Natural killer cell (primary cell): ENCODE measurements around the gene ERFE. TPM values are rescaled to one million over a fixed set of nuclear protein-coding genes. Genes with fewer than 3 reads are reported as not detected.

Experiments used
- ATAC-seq, 3 donors: fragments of 150-1000 bp in 2 of 3; fragments of 200-7000 bp in 1 of 3; cut with Tn5 transposase; 1 replicate in 1 of 3; 2 replicates in 2 of 3; pipeline ENCODE4 v1.10.0; 2021; ENCODE audit warnings: mild to moderate bottlenecking in 2 of 3, moderate library complexity in 2 of 3
- DNase-seq, 2 donors: peaks; one replicate each; pipeline versions ENCODE4 v3.0.0 to v3.0.0-alpha.2; 2013 to 2021; ENCODE audit warnings: mixed read lengths in 1 of 2
- H3K27ac ChIP-seq: one replicate; pipeline ENCODE4 v1.5.1; 2013; ENCODE audit warnings: mild to moderate bottlenecking, low read length
- H3K27me3 ChIP-seq: one replicate; pipeline ENCODE4 v1.6.1; 2013; ENCODE audit warnings: low read length; ENCODE audit not compliant: control insufficient read depth, insufficient read depth
- H3K36me3 ChIP-seq: one replicate; pipeline ENCODE4 v1.6.1; 2013; ENCODE audit warnings: low read length; ENCODE audit not compliant: control insufficient read depth, insufficient read depth
- H3K4me1 ChIP-seq: one replicate; pipeline ENCODE4 v1.6.1; 2013; ENCODE audit warnings: low read length; ENCODE audit not compliant: control insufficient read depth, insufficient read depth
- H3K4me3 ChIP-seq: one replicate; pipeline ENCODE4 v1.5.1; 2013; ENCODE audit warnings: low read length
- H3K9me3 ChIP-seq: one replicate; pipeline ENCODE4 v1.6.1; 2013; ENCODE audit warnings: low read length; ENCODE audit not compliant: control insufficient read depth, insufficient read depth
- H3K27ac Mint-ChIP-seq, 2 donors: one replicate each; pipeline ENCODE4 v1.8.0; 2022; ENCODE audit warnings: mild to moderate bottlenecking in 2 of 2, mixed read lengths in 2 of 2, moderate library complexity in 1 of 2
- H3K27me3 Mint-ChIP-seq, 2 donors: one replicate each; pipeline ENCODE4 v1.8.0; 2022; ENCODE audit warnings: low read depth in 2 of 2, mixed read lengths in 2 of 2
- H3K36me3 Mint-ChIP-seq: one replicate; pipeline ENCODE4 v1.8.0; 2022; ENCODE audit warnings: mixed read lengths
- H3K4me1 Mint-ChIP-seq, 2 donors: one replicate each; pipeline ENCODE4 v1.8.0; 2022; ENCODE audit warnings: mixed read lengths in 2 of 2
- H3K4me3 Mint-ChIP-seq: one replicate; pipeline ENCODE4 v1.8.0; 2022; ENCODE audit warnings: mild to moderate bottlenecking, moderate library complexity, mixed read lengths
- H3K9me3 Mint-ChIP-seq, 2 donors: one replicate each; pipeline ENCODE4 v1.8.0; 2022; ENCODE audit warnings: mixed read lengths in 2 of 2
- WGBS: methylation state at CpG from one replicate; pipeline ENCODE4 v1.1.7; 2013; ENCODE audit warnings: missing lambda C conversion rate; ENCODE audit not compliant: insufficient coverage; 5-methylcytosine and 5-hydroxymethylcytosine counted together
- intact Hi-C: fragments of 100-400 bp; cut with micrococcal nuclease; formaldehyde crosslinking; loops from one replicate; pipeline ENCODE4 v1.14.2; 2022
- total RNA-seq, 4 donors: library from RNA; stranded (reverse); fragments of 120-200 nt in 1 of 4; gene quantifications; one replicate each; pipeline versions ENCODE4 v1.2.3 to v1.2.4, GENCODE V29; 2013 to 2022
- TF ChIP-seq, protein P1 (sequence below): fragments of 200-600 bp; IDR thresholded peaks from one replicate; pipeline ENCODE4 v1.8.0; 2022; ENCODE audit warnings: antibody characterized with exemption

The ERFE gene
- total RNA-seq, 3 donors from 2014 or later (not counting 1 experiment from before 2014, with no cell fraction given) = 0.33 to 4.8 (median 4.3) TPM

DNA sequence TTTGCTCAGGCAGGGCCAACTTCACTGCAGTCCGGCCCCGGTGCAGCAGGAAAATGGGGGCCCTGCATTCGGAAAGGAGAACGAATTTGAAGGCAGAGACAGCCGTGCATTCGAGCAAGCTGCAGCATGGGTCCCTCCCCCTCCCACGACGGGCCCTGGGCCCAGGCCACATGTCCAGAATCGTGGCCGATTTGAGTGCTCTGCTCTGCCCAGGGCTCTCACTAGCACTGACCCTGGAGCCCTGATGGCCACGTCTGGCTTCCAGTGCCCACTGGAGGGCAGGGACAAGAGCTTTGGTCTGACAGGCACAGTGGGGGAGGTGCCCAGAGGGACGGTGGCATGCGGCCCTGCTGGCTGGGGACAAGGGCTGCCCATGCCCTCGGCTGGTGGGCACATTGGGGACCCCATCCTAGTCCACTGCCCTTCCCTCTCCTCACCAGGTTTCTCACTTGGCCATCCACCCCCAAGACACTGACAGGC, 34.7 kb upstream of the ERFE start:
- H3K9me3 Mint-ChIP-seq = no peaks in the 10 kb centered on the region

DNA sequence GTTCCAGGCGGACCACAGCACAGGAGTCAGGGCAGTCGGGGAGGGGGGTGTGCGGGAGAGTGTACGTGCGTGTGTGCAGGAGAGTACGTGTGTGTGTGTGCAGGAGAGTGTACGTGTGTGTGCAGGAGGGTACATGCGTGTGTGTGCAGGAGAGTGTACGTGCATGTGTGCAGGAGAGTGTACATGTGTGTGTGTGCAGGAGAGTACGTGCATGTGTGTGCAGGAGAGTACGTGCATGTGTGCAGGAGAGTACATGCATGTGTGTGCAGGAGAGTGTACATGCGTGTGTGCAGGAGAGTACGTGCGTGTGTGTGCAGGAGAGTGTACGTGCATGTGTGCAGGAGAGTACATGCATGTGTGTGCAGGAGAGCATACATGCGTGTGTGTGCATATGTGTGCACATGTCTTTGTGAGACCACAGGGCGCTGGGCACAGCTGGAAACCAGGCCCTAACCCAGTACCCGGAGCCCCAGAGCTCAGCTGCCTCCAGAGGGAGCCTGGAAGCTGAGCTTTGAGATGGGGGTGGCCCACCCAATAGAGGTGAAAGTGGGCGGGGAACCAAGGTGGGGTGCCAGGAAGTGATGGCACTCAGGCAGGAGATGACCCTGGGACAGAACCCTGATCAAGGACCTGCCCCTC, 34.2 kb upstream of the ERFE start:
- no peaks in the 10 kb centered on the region for H3K27me3 Mint-ChIP-seq
- WGBS = 94% methylated on average over 19 of the region's 19 CpGs
- H3K27ac Mint-ChIP-seq = no peak overlapping the region

More for the DNA sequence above, 34.7 kb upstream of the ERFE start:
- ATAC-seq = no peak
- TF ChIP-seq, protein P1, sequence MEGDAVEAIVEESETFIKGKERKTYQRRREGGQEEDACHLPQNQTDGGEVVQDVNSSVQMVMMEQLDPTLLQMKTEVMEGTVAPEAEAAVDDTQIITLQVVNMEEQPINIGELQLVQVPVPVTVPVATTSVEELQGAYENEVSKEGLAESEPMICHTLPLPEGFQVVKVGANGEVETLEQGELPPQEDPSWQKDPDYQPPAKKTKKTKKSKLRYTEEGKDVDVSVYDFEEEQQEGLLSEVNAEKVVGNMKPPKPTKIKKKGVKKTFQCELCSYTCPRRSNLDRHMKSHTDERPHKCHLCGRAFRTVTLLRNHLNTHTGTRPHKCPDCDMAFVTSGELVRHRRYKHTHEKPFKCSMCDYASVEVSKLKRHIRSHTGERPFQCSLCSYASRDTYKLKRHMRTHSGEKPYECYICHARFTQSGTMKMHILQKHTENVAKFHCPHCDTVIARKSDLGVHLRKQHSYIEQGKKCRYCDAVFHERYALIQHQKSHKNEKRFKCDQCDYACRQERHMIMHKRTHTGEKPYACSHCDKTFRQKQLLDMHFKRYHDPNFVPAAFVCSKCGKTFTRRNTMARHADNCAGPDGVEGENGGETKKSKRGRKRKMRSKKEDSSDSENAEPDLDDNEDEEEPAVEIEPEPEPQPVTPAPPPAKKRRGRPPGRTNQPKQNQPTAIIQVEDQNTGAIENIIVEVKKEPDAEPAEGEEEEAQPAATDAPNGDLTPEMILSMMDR = no peak
- Mint-ChIP-seq H3K4me1 (no peaks in the 10 kb centered on the region), H3K4me3 (no peak overlapping the region), H3K27ac (no peak overlapping the region), H3K27me3 (peaks cover 0 to 2% of the 10 kb centered on the region in 2 donors), H3K36me3 (no peaks in the 10 kb centered on the region)
- 89% methylated on average over 14 of the region's 14 CpGs for WGBS
- intact Hi-C loops = no loop called here
- no peaks in the 10 kb centered on the region for H3K27me3 ChIP-seq
- H3K4me1 ChIP-seq = peaks cover 5% of the 10 kb centered on the region
- DNase-seq = no peak
- H3K4me3 ChIP-seq = no peak overlapping the region
- no peaks in the 10 kb centered on the region for H3K9me3 ChIP-seq
- H3K27ac ChIP-seq = no peak overlapping the region
- no peaks in the 10 kb centered on the region for H3K36me3 ChIP-seq

DNA sequence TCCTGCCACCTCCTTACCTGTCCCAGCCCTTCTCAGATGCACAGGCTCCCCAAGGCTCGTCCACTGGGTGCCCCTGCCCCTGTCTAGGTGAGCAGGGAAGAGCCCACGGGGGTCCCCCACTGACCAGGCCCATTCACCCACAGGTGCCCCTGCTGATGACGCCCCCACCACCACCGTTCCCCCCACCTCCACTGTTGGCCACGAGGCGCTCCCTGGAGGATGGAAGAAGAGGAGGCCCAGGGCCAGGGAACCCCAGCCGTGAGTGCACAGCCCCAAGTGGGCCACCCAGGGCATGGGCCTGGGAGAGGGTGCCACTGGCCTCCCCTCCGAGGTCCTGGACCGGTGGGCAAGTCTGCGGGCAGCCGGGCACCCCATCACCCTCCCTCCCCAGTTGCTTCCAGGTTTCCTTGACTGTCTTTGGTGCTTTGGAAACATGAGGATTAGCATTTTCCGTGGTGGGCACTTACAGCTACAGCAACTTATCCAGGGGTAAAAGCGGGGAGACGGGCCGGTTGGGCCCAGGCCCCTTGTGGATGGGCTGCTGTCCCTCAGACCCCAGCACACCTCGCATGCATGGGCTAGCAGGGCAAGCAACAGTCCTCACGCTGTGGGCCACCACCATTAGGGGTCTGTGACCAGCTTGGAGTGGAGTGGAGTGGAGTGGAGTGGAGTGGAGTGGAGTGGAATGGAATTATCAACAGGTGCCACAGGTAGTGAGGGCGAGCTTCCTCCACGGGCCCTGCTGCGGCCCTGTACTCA, 33.5 kb upstream of the ERFE start:
- 91% methylated on average over 20 of the region's 20 CpGs for WGBS
- TF ChIP-seq, protein P1 = no peak
- Mint-ChIP-seq H3K4me1 (no peaks in the 10 kb centered on the region), H3K27me3 (no peaks in the 10 kb centered on the region), H3K27ac (no peak overlapping the region), H3K4me3 (no peak overlapping the region), H3K36me3 (no peaks in the 10 kb centered on the region), H3K9me3 (no peaks in the 10 kb centered on the region)
- no peak for DNase-seq
- Histone ChIP-seq H3K4me1 (peaks cover 5% of the 10 kb centered on the region), H3K27ac (no peak overlapping the region), H3K27me3 (no peaks in the 10 kb centered on the region), H3K4me3 (no peak overlapping the region), H3K9me3 (no peaks in the 10 kb centered on the region), H3K36me3 (no peaks in the 10 kb centered on the region)
- intact Hi-C loops = no loop called here
- no peak for ATAC-seq

More for the DNA sequence above, 34.2 kb upstream of the ERFE start:
- H3K36me3 ChIP-seq = no peaks in the 10 kb centered on the region
- H3K4me1 Mint-ChIP-seq = no peaks in the 10 kb centered on the region
- H3K4me3 ChIP-seq = no peak overlapping the region
- H3K9me3 Mint-ChIP-seq = no peaks in the 10 kb centered on the region
- no peak for ATAC-seq
- intact Hi-C loops = no loop called here
- H3K27me3 ChIP-seq = no peaks in the 10 kb centered on the region
- DNase-seq = no peak
- H3K27ac ChIP-seq = no peak overlapping the region
- TF ChIP-seq, protein P1 = no peak
- peaks cover 5% of the 10 kb centered on the region for H3K4me1 ChIP-seq
- H3K9me3 ChIP-seq = no peaks in the 10 kb centered on the region
- H3K4me3 Mint-ChIP-seq = no peak overlapping the region
- H3K36me3 Mint-ChIP-seq = no peaks in the 10 kb centered on the region
